HG03108 (cell line): Measurements from ENCODE around the gene EDEM1.

ENCODE experiments used
- ATAC-seq: cut with Tn5 transposase; IDR thresholded peaks from one replicate; pipeline ENCODE4 v1.9.1; 2021; ENCODE audit warnings: moderate library complexity; ENCODE audit not compliant: unreplicated experiment

EDEM1 gene

DNA sequence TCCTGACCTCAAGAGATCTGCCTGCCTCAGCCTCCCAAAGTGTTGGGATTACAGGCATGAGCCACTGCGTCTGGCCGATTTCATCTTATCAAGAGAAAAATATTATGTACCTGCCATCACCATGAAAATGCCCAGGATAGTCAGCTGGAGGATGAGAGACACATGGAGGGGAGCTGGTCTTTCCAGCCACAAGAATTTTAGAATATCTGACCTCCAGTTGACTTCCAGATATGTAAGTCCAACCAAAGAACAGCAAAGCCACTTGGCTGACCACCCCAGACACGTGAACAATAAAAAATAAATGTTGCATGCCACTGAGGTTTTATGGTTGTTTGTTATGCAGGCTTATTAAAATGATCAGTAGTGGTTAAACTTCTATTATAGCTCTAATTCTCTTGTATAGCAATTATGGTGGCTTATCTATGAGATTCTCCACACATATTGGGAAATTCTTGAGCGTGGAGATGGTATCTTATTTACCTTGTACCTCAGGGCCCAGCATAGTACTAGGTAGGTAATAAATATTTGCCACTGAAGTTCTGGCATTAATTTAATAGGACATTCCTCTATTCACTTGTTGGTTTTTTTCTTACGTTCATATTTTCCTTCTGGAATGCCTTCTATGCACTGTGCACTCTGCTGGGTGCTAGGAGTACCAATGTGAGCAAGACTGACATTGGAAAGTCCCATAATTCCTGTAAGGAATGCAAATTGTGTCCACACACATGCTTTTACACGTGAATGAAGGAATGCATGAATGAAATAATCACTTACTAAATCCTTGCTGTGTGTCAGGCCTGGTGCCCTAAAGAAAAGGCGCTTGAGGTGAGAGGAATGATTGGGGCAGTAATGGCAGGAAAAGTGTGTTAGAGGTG lies 77.6 kb downstream of the EDEM1 start:
- no peak for ATAC-seq

DNA sequence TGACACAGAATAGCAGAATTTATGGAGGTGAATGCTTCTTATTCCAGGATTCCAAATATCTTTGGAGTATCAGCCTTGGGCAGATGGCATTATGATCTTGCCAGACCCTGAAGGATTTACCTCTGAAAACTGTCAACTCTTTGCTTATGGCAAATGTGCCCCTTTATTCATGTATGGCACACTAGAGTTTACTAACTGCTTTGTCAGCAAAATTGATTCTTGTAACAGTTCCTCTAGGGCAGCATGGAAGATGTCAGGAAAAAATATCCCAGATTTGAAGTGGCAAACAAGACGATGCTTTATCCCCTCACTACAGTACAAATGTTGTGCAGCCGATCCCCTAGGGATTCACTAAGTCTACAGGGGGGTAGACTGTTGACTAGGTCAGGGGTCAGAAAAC lies 79.7 kb downstream of the EDEM1 start:
- ATAC-seq: no peak

DNA sequence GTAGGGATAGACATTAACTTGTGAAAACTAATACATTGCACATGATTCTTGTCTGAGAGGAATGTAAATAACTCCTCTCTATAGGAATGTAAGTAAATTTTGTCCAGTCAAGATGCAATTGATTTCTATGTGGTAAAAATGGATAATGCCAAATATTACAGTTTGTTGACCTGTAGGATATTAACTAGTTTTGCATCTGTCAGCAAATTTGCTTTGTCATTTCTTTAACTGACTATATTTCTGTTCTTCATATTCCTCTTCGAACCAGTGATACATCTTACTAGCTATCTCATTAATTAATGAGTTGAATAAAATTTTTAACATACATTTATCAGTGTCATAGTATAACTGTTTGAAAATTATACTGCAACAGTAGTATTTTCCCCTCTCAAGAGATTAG lies 80.4 kb downstream of the EDEM1 start:
- no peak for ATAC-seq
